DOHH2 (cell line): ENCODE measurements around the gene RHOU.

ENCODE experiments used
- CTCF ChIP-seq: fragments of 200-600 bp; sonication (generic); IDR thresholded peaks from one replicate; pipeline ENCODE4 v1.5.1; 2014; ENCODE audit warnings: antibody characterized with exemption, mild to moderate bottlenecking, low read depth, low read length; ENCODE audit not compliant: poor library complexity, severe bottlenecking
- EZH2phosphoT487 ChIP-seq: fragments of 200-600 bp; sonication (generic); IDR thresholded peaks from 2 replicates; pipeline ENCODE4 v1.6.1; 2017; ENCODE audit warnings: borderline replicate concordance, mild to moderate bottlenecking, antibody characterized with exemption, low read length, moderate library complexity, mixed read lengths

- TF ChIP-seq CTCF (no peak), EZH2phosphoT487 (no peak)
Measured at GRCh38 chr1:228723287-228723686, 12.0 kb upstream of the RHOU start.
